Calu3 (cell line): ENCODE data around the gene SLC2A13. TPM values are rescaled to one million over a fixed set of nuclear protein-coding genes. Genes with fewer than 3 reads are reported as not detected.

Source experiments
- BruUV-seq: library from RNA; stranded (reverse); fragments of 400-500 nt; replicated peaks from 2 replicates; lab custom pipeline; 2021; lab: Mats Ljungman, UMichigan
- CTCF ChIA-PET: fragments of 300-600 bp; sonication (Branson Sonifier 250); formaldehyde crosslinking; loops from one replicate; lab custom pipeline; 2022; ENCODE audit warnings: antibody characterized with exemption; lab: Charles Lee
- DNase-seq: peaks from one replicate; pipeline ENCODE4 v3.0.0; 2022
- H3K27ac Mint-ChIP-seq: one replicate; pipeline ENCODE4 v1.8.0; 2022; ENCODE audit warnings: mixed read lengths; ENCODE audit not compliant: unreplicated experiment
- H3K27me3 Mint-ChIP-seq: one replicate; pipeline ENCODE4 v1.8.0; 2022; ENCODE audit warnings: mixed read lengths; ENCODE audit not compliant: unreplicated experiment
- H3K36me3 Mint-ChIP-seq: one replicate; pipeline ENCODE4 v1.8.0; 2022; ENCODE audit warnings: mild to moderate bottlenecking, moderate library complexity, mixed read lengths; ENCODE audit not compliant: insufficient read depth, unreplicated experiment
- H3K4me1 Mint-ChIP-seq: one replicate; pipeline ENCODE4 v1.8.0; 2022; ENCODE audit warnings: mild to moderate bottlenecking, low read depth, mixed read lengths; ENCODE audit not compliant: unreplicated experiment
- H3K4me3 Mint-ChIP-seq: one replicate; pipeline ENCODE4 v1.8.0; 2022; ENCODE audit warnings: mild to moderate bottlenecking, low read depth, moderate library complexity, mixed read lengths; ENCODE audit not compliant: unreplicated experiment
- H3K9me3 Mint-ChIP-seq: one replicate; pipeline ENCODE4 v1.8.0; 2022; ENCODE audit warnings: low read depth, mixed read lengths; ENCODE audit not compliant: unreplicated experiment
- intact Hi-C: fragments of 100-400 bp; cut with micrococcal nuclease; formaldehyde crosslinking; loops from one replicate; pipeline ENCODE4 v1.10.0; 2022; ENCODE audit not compliant: unreplicated experiment
- total RNA-seq: library from RNA; stranded (reverse); gene quantifications from 2 replicates; pipeline ENCODE4 v1.2.3, GENCODE V29; 2022
- TF ChIP-seq, protein P1 (sequence below): fragments of 200-600 bp; IDR thresholded peaks from one replicate; pipeline ENCODE4 v1.8.0; 2022; ENCODE audit warnings: antibody characterized with exemption; ENCODE audit not compliant: unreplicated experiment

SLC2A13 gene
- total RNA-seq, 1 experiment from 2014 or later: 9.4 TPM

DNA sequence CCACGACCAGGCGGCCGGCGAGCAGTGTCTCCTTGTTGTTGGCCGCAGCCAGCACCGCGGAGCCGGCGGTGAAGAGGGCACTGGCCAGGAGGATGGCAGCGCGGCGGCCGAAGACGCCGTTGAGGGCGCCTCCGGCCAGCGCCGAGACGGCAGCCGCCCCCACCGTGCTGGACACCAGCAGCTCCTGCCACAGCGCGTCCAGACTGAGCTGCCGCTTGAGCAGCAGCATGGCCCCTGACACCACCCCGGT lies 691 bp downstream of the SLC2A13 start:
- Mint-ChIP-seq H3K36me3 (peaks cover 21% of the 10 kb centered on the region), H3K27me3 (no peaks in the 10 kb centered on the region), H3K27ac (no peak overlapping the region), H3K4me1 (peaks cover 33% of the 10 kb centered on the region), H3K4me3 (peak overlapping the region; percentile 71), H3K9me3 (no peaks in the 10 kb centered on the region)
- no TSS peak for BruUV-seq
- DNase-seq: no peak
- CTCF ChIA-PET: interaction anchor here (0.6 to 5.4 kb wide), 2 partner anchors 94 to 571 kb away, joined by 3 to 29 read pairs; no protein-coding TSS in a partner anchor
- intact Hi-C loops: loop anchor here (5.0 to 10.0 kb wide), 2 partner anchors 73 to 520 kb away; no protein-coding TSS in a partner anchor
- TF ChIP-seq, protein P1, sequence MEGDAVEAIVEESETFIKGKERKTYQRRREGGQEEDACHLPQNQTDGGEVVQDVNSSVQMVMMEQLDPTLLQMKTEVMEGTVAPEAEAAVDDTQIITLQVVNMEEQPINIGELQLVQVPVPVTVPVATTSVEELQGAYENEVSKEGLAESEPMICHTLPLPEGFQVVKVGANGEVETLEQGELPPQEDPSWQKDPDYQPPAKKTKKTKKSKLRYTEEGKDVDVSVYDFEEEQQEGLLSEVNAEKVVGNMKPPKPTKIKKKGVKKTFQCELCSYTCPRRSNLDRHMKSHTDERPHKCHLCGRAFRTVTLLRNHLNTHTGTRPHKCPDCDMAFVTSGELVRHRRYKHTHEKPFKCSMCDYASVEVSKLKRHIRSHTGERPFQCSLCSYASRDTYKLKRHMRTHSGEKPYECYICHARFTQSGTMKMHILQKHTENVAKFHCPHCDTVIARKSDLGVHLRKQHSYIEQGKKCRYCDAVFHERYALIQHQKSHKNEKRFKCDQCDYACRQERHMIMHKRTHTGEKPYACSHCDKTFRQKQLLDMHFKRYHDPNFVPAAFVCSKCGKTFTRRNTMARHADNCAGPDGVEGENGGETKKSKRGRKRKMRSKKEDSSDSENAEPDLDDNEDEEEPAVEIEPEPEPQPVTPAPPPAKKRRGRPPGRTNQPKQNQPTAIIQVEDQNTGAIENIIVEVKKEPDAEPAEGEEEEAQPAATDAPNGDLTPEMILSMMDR: no peak

DNA sequence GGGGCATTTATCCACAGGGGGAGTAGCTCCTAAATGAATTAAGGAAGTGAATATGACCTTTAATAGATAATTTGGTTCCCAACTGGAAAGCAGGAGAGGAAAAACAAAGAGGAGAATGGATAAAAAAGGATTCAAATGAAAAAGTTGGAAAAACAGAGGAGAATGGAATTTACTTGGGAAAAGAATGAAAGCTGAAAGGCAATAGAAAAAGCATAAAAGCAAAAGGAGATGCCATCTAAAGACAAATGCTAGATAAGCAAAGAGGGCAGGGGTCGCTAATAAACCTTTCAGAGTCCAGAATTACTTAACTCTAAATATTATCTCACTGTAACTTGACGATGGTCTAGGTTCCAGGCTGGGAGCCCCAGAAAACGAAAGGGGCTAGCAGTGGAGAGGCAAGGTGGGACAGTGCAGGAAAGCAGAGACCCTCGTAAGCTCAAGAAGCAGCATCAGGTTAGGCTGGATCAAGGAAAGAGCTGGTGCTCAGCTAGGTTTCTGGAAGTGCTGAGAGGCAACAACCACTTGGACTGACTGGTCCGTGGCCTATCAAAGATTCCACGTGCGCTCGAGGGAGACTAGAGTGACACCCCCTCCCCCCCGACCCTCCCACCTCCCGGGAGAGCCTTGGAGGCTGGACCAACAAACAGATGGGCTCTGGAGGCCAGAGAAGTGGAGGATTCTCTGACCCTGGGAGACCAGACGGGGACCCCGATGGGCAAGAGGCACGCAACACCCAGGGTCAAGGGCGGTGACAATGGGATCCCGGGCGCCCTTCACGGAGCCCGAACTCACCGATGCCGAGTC lies 1.2 kb downstream of the SLC2A13 start:
- no TSS peak for BruUV-seq
- peaks cover 21% of the 10 kb centered on the region for H3K36me3 Mint-ChIP-seq
- H3K4me1 Mint-ChIP-seq: peaks cover 38% of the 10 kb centered on the region
- no peaks in the 10 kb centered on the region for H3K9me3 Mint-ChIP-seq
- DNase-seq: no peak
- no peaks in the 10 kb centered on the region for H3K27me3 Mint-ChIP-seq
- TF ChIP-seq, protein P1: no peak
- H3K27ac Mint-ChIP-seq: peak overlapping the region; percentile 21
- H3K4me3 Mint-ChIP-seq: peak overlapping the region; percentile 71
- intact Hi-C loops: loop anchor here (5.0 to 10.0 kb wide), 2 partner anchors 72 to 520 kb away; no protein-coding TSS in a partner anchor
- CTCF ChIA-PET: interaction anchor here (5.4 kb wide), 1 partner anchor 93 kb away, joined by 29 read pairs; no protein-coding TSS in a partner anchor

DNA sequence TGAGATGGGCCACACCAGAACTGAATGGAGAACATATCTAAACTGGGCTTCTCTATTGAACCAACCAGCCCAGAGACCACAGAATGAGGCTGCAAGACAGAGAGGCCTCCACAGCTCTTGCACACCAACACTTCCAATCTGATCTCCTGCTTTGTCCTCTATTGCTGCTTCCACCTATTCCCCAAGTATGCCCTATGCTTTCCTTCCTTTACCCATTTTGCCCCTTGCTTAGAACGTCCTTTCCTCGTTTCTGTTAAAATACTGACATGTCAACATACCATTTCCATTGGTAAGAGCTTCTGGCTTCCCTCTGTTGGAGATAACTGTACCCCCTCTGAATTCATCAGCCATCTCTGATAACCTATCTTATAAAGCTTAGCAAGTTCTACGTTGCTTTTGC lies 2.8 kb downstream of the SLC2A13 start:
- peaks cover 48% of the 10 kb centered on the region for H3K4me1 Mint-ChIP-seq
- H3K36me3 Mint-ChIP-seq: peaks cover 21% of the 10 kb centered on the region
- no peaks in the 10 kb centered on the region for H3K27me3 Mint-ChIP-seq
- H3K9me3 Mint-ChIP-seq: no peaks in the 10 kb centered on the region
- DNase-seq: no peak
- no peak overlapping the region for H3K27ac Mint-ChIP-seq
- no TSS peak for BruUV-seq
- CTCF ChIA-PET: interaction anchor here (5.4 kb wide), 1 partner anchor 92 kb away, joined by 29 read pairs; no protein-coding TSS in a partner anchor
- H3K4me3 Mint-ChIP-seq: peak overlapping the region; percentile 25
- TF ChIP-seq, protein P1: no peak
- intact Hi-C loops: loop anchor here (10.0 kb wide), 1 partner anchor 518 kb away; no protein-coding TSS in a partner anchor

DNA sequence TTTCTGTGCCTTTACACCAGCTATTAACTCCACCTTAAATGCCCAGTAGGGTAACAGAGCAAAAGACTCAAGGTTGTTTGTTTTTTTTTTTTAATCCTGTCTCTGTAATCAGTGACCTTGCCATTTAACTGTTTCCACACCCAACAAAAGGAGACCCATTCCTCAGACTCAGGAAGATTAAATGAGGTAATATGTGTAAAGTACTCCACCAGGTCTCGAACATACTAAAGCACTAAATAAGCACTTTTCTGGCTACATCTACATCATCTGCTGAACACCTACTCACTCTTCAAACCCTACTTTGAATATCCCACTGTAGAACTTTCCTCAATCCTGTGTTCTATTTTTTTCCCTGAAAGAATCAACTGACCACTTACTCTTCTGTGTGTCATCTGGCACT lies 4.1 kb downstream of the SLC2A13 start:
- Mint-ChIP-seq H3K4me1 (peaks cover 48% of the 10 kb centered on the region), H3K27ac (no peak overlapping the region), H3K27me3 (no peaks in the 10 kb centered on the region), H3K36me3 (peaks cover 15% of the 10 kb centered on the region), H3K4me3 (no peak overlapping the region), H3K9me3 (no peaks in the 10 kb centered on the region)
- DNase-seq: no peak
- CTCF ChIA-PET: no interaction called here
- TF ChIP-seq, protein P1: no peak
- intact Hi-C loops: loop anchor here (10.0 kb wide), 1 partner anchor 517 kb away; no protein-coding TSS in a partner anchor
- no TSS peak for BruUV-seq
